GM18505 (cell line): Measurements from ENCODE around the gene TMEM9B.
"Not testable (repeated sequence)": the region's sequence is repeated elsewhere in the genome, so short reads cannot be mapped to it uniquely, and the experiment has no call there.

ENCODE experiments used
- ATAC-seq: cut with Tn5 transposase; IDR thresholded peaks from one replicate; pipeline ENCODE4 v1.9.1; 2021; ENCODE audit not compliant: unreplicated experiment
- POLR2A ChIP-seq: IDR thresholded peaks from 4 replicates; pipeline ENCODE4 v1.6.1; 2011; ENCODE audit warnings: borderline replicate concordance; ENCODE audit not compliant: insufficient read depth, insufficient read length; ENCODE audit errors: extremely low read depth

TMEM9B gene

DNA sequence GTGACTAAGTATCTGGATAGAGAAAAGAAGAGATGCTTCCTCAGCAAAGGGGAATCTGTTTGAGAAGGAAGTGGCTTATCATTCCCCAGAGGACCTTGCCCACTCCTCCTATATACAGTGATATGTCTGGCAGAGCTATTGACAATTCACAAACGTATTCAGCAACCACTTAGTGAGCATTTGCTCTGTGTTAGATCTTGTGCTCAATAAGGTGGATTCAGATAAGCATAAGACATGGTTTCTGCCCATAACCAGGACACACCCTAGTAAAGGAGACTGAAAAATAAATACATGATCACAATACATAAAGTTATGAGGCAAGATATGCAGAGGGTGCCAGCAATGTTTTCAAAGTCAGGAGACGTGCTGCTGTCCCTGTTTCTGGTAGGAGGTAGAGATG is 1.4 kb downstream of the TMEM9B start:
- TF ChIP-seq POLR2A, result no peak
- ATAC-seq, result no peak

DNA sequence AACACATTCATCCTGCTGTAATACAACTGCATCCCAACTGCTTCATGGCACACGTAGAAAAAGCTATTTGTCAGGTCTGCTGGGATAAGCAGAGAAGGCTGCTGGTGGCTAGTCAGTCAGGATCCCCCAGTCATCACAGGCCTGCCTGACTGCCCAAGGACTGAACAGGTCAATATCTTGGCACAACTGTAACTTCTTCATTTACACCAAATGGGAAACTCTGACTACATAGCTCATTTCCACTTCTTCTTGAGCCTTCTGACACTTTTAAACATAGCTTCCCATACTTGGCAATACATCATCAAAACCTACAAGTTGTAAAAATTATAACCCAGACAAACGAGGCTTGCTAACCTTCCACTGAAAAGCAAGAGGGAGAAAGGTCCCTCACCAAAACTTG is 2.8 kb downstream of the TMEM9B start:
- TF ChIP-seq POLR2A, result no peak
- ATAC-seq, result no peak

GRCh38 chr11:8959546-8960166 is 4.6 kb downstream of the TMEM9B start:
- no peak for ATAC-seq
- no peak for TF ChIP-seq POLR2A

- no peak for ATAC-seq
- TF ChIP-seq POLR2A, result no peak
These were observed 7.4 kb downstream of the TMEM9B start for GRCh38 chr11:8956860-8957259.

DNA sequence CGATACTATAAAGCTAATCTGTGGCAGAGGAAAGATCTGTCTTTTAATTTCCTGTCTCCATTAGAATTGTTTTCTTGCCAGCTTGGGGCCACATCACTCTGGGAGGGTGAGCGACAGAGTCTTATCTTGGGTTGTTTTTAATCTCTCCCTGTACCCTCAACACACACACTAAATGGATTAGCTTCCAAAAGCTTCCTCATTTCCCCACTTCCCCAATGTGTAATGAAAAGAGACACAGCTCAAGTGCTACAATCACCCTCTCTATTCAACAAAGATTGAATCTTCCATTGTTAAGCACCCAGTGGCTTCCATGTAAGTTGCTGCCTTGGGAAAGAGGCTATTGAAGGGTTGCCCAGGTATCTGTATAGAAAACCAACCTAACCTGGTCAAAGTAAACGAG is 15.4 kb downstream of the TMEM9B start:
- no peak for TF ChIP-seq POLR2A
- no peak for ATAC-seq

DNA sequence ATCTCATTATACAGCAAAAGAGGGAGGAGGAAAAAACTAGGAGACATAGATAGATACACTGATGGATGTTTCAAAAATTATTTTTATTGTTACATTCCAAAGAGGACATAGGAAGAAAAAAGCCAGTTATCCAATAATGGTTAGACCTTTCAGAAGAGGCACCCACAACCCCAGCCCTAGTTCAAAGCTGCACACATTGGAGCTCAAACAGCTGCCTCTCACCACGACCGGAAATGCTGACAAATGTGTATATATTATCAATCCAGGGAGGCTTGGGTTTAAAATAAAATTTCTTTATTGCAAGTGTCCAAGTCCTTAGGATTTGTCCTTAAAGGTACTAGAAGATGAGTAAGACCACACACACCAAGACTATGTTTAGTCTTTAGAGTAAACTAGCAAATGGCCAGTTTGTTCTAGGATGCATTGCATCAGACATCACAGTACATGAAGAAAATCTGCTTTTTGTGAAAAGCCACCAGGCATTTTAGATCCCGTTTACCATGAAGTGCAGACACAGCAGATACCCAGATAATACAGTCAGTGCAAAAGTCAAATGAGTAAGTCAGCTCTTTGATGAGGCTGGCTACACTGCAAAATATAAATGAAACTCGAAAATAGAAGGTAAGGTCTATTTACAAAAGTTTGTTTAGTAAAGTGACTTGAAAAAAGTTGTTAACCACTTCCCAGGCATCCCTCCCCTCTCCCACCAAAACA is 16.9 kb downstream of the TMEM9B start:
- ATAC-seq, result no peak
- no peak for TF ChIP-seq POLR2A

DNA sequence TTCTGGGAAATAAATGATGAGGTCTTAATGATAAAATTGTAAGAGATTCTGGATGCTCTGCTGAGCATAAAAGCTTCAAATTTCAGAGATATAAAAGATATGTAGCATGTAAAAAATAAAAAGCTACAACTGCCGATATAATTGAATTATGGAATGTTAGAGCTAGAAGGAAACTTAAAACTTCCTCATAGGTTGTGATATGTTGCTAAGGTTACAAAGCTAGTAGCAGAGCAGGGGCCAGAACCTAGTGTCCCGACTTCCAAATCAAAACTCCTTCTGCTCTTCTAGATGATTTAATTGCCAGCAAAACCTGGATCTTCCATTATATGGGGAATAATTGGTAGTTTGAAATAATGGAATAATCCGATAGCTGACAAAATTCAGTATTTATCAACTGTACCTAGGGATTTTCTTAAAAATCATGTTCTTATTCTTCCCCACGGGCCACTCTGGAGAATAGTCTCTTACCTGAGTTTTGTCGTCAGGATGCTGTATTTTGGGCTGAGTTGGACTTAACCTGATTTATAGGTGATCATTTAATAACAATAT is 21.6 kb downstream of the TMEM9B start, which contains the start of gene ASCL3:
ASCL3 (minus strand) TSS at position 499 of the 549 bp plus-strand sequence. CDS start 4,855 bp downstream, outside the sequence.
- no peak for ATAC-seq
- no peak for TF ChIP-seq POLR2A

DNA sequence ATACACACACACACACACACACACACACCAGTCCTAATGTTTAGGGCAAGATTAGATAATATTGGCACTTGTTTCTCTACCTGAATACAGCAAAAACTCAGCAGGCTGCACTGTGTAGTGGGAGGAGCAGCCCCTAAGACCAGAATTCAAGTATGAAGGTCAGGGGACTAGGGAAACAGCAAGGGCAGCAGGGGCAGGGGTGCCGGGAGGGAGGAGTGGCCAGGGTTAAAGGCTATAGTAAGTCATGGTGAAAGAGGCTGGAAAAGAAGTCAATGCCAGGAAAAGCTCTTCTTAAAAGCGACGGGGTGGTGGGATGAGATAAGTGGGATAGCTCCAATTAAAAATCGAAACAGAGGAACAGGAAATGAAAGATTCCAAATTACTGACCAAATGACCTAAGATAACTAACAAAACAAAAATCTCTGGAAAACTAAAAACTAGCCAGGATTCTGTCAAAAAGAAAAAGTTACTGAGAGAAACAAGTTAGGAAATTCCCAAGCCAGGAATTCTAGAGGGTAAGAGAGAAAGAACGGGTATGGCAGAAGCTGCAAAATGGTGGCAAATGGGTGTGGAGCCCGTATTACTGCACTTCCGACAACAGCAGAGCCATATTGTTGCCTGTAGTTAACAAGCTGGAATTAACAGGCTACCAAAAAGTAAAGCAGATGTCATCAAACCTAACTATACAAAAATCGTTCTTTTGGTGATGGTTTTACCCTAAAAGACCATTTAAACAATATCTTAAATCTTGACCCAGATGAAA is 22.7 kb downstream of the TMEM9B start:
- ATAC-seq, result no peak
- no peak for TF ChIP-seq POLR2A

DNA sequence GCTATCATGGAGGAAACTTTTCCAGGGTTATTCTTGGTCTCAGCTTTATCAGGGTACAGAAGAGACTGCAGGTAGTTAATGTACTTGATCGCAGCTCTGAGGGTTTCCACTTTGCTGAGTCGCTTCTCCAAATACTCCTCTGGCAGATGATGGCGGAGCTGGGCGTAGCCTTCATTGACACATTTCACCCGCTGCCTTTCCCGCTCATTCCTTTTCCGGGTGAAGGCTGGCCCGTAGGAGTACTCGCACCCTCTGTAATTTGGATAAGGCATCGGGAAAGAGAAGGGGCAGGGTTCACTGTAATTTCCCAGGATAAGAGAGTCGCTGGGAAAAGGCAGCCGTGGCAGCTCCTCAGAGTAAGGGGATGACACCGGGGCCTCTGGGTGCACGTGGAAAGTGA is 26.6 kb downstream of the TMEM9B start:
- ATAC-seq, result no peak
- no peak for TF ChIP-seq POLR2A

DNA sequence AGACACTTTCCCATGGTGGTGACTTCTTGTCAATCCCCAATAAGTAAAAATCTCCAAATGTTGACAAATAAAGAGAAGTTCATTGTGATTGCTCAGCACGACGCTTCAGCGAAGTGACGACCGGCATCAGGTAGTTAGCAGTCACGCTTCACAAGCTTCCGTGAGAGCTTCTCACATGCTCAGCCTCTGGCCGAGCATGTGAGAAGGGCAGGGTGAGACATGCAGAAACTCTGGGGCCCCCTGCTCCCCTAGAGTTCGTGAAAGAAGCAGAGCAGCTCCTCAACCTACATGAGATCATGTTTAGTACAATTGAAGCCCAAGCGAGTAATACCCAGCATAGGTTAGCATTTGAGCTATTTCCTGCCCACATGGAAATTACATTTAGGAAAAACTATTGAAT is 27.1 kb downstream of the TMEM9B start:
- no peak for TF ChIP-seq POLR2A
- no peak for ATAC-seq

- ATAC-seq, result not testable (repeated sequence)
These were observed 28.5 kb downstream of the TMEM9B start for GRCh38 chr11:8935789-8936188.

GRCh38 chr11:8934742-8935488 is 29.3 kb downstream of the TMEM9B start:
- no peak for ATAC-seq
- no peak for TF ChIP-seq POLR2A

DNA sequence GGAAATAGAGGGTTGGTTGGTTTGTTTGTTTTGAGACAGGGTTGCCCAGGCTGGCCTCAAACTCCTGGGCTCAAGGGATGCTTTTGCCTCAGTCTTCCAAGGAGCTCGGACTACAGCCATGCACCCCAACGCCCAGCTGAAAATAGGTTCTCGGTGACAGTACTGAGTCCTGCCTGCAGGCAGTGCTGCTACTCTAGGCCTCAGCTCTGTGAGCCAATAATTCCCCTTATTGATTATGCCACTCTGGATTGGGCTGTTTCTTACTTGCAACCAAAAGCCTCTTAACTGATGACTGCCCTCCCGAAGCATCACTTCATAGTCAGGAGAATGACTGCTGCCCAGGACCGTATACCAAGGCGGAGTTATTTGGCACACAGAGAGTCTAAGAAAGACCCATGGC is 30.3 kb downstream of the TMEM9B start:
- ATAC-seq, result no peak
- no peak for TF ChIP-seq POLR2A
